Globus pallidus (tissue), 1 donor: ENCODE results near the gene TFAP2E.
A peak's percentile ranks its signal among the peaks of the same experiment; 100 is the strongest.

Source experiments
- DNase-seq: peaks from one replicate; pipeline ENCODE4 v3.0.0-alpha.2; 2015; ENCODE audit warnings: low spot score

TFAP2E gene

DNA sequence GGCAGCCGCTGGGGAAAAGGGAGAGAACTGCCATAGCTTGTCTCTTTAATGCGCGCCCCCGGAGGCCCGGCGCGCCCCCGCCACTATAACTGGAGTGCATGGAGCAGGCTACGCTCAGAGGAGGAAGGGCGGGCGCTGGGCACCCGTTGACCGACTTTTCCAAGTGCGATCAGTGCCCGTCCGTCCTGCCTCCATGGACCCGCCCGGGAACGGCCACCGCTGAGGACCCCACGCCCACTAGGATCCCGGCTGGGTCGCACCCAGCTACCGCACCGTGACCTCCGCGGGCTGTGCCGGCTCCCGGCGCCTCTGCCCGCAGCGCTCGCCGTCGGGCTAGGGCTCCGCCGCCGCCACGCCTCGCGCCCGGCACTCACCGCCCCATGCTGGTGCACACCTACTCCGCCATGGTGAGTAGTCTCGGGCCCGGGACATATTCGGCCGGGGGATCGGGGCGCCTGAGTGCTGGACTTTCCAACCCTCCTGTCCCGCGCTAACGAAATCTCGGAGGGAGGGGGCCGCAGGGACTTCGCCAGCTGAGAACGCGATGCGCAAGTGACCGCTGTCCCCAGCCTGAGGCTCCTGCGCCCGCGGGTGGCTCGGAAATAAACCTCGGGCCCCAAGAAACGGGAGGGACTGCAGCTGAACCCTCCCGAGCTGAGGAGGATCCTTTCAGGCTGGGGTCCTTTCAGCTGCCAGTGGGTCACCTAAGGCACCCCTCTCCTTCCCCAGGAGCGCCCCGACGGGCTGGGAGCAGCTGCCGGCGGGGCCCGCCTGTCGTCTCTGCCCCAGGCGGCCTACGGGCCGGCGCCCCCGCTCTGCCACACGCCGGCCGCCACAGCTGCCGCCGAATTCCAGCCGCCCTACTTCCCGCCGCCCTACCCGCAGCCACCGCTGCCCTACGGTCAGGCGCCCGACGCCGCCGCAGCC is at the start of gene TFAP2E:
Gene TFAP2E, plus strand, starts transcription at position 117 of the 927 bp plus-strand sequence. Its CDS starts 264 bp downstream, at position 381.
- DNase-seq, result peak; percentile 29

DNA sequence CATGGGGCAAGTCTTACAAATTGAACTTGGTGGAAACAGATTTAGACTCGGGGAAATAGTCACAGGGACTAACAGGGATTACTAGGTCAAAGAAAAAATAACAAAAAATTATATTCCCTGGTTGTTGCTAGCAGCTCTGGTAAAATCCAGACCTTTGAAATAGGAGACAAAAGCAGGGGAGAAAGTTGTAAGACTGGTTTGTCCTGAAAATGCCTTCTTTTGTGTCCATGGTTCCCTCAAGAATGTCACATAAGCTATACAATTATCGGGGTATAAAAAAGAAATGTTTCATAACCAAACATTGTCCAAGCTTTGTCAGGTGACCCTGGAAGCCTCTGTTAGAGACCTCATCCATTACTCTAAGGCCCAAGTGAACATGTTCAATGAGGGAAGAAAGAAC is 49.0 kb upstream of the TFAP2E start:
- no peak for DNase-seq

DNA sequence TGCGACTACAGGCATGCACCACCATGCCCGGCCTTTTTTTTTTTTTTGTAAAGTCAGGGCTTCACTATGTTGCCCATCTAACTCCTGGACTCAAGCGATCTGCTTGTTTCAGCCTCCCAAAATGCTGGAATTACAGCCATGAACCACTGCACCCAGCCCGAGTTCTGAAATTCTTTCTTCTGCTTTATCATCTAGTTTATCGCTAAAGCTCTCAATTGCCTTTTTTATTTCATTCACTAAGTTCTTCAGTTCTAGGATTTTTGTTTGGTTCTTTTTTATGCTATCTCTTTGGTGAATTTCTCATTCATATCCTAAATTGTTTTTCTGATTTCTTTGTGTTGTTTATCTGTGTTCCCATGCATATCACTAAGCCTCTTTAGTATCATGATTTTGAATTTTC is 42.9 kb upstream of the TFAP2E start:
- DNase-seq, result no peak

DNA sequence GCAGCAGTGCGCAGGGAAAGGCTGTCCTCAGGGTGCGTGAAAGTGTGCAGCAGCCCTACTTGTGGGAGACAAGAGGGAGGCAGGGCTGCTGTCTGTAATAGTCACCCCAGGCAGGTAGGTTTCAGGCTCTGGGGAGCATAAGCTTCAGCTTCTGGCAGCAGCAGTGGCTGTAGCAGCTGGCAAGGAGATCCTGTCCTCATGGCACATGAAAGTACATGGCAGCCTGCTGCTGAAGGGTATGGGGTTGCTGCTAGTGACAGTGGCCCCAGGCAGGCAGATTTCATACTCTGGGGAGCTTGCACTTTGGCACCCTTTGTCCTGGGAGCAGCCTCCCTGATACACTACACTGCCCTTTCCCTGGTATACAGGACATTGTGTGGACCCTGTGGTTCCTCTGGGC is 42.2 kb upstream of the TFAP2E start:
- no peak for DNase-seq

DNA sequence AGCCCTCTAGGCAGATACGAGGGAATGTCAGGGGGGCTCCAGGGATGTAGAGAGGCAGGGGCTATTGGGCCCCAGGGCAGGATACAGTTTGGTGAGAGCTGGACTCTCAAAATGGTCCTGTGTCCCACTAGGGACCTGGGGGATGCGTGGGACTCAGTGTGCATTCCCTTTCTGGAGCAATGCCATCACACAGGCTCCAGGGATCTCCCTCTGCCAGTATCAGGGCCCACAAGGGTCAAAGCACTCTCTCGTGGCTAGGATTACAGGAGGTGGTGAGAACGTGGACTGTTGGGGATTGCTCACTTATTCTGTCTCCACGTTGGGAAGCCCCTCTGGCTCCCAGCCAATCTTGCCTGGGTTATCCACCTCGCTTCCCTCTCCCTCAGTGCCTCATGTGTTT is 41.7 kb upstream of the TFAP2E start:
- no peak for DNase-seq

DNA sequence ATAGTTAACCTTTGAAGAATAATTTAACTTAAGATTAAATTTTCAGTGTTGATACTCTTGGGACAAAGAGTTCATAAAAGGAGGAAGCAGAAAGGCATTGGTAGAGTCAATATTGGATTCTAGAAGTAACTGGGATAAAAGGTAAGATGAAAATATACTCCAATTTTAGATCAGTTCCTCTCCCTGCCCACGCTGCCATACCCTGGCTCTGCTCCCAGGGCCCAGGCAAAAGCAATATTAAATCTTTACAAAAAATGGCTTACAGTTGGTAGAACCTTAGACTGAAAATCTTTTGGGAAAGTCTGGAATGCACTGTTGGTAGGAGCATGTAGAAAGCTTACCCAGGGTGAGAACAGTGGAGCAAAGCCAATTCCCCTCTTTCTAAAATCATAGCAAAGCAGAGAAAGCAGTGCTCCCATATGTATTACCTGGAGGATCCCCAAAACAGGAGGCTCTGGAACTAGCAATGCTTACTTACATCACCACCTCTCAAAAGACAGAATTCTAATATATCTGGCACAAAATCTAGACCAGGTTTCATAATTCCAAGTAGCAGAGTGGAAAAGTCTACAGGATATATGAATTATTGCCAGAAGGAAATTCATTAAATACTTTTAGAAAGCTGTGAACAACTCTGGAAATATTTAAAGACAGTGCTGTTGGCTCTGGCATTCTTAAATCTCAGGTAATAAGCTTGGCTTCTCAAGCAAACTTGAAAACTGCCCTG is 40.5 kb upstream of the TFAP2E start:
- DNase-seq, result no peak

DNA sequence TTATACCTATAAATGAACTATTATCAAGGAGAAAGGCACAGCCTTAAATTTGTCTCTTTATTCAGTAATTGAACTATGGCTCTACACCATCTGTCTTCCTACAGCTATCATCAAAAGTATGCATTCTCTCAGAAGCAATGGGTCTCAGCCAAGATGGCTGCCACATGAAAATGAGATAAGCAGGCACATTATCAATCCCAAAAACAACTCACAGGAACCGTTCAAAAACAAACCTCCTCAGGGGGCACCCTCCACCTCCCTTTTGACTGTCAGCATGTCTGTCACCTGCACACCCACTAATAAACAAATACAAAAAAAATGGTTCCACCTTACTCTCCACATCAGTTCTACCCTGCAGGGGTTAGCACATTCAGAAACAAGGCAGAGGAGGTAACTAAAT is 39.5 kb upstream of the TFAP2E start:
- no peak for DNase-seq

DNA sequence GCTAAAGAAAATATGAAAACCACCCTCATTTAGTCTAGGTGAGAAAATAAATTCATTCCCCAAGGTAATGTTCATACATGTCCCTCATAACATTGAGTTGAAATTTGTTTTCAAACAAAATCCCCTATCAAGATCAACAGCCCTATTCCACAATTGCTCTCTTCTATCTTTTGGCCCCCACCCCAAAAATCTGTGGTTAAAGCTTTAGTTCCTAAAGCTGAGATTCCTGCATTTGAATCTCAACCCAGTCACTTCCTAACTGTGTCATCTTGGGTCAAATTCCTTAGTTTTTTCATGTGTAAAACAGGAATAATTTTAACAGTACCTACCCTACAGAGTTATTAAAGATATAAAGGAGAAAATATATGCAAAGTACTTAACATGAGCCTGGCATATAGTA is 37.9 kb upstream of the TFAP2E start:
- DNase-seq, result no peak

DNA sequence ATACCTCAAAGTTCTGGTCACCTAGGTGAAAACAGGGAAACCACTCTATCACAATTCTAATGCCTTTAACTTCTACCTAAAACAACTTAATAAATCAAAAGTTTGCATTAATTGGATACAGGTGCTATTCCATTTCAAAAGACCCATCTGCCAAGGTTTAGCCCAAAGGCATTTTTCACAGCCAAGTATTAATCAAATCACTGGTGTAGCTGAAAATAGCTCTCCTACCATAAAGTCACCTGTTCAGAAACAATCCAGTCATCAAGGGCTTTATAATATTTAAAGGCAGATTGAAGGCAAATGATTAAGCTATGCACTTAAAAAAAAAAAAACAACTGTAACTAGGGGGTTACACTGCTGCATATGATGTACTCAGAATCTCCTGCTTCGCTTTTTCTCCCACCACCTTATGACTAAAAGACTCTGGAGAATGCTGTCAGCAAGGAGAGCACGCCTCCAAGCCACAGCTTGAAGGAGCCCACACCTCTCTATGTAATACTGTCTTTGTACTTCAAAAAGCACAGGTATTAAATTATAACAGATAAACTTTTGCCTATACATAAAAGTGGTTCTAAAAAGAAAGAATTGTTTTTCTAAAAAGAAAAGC is 36.5 kb upstream of the TFAP2E start:
- no peak for DNase-seq

DNA sequence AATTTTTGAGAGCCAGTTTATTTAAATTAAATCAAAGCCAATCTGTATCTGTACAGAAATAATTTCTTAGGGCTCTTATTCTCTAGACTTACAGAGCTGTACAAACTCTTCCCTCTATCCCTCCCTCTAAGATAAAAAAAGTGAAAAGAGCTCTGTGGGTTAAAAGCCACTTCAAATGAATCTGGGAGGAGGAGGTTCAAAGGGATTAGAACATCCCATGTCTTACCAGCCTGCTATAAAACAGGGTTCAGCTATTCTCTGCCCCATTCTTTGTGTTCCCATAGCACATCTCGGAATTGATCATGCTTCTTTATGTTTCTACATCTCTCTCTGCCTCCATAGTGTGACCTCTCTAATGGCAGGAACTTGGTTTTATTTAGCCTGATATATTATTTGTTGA is 35.3 kb upstream of the TFAP2E start:
- DNase-seq, result no peak

DNA sequence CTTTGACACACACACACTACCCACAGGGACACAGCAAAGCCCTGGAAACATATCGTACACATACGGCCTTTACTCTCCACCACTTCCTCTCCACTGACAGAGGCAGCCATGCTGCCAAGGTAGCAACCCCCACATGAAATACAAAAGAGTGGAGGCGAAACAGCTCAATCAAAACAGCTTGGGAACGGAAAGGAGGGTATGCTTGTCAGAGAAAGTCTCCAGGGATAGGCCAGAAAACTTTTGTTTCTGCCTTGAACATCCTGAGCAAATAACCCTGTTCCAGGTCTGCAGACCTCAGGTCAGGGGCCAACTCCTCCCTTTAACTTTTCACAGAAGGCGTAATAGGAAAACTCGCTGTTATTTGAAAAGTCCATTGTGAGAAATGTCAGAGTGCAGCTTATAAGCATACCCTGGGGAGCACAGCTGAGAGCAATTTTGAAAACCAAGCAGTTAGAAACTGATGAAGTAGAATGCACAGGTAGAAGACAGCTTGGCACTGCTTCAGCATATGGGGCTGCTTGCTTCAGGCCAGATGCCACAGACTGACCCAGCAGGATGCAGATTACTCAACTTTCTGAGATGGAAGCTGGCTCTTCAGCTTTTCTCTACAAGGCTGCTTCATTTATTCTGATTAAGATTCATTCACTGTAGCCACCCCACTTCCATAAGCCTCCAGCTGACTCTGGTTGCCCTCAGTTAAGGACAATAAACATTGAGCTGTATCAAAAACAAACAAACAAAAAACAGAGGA is 33.9 kb upstream of the TFAP2E start:
- no peak for DNase-seq

DNA sequence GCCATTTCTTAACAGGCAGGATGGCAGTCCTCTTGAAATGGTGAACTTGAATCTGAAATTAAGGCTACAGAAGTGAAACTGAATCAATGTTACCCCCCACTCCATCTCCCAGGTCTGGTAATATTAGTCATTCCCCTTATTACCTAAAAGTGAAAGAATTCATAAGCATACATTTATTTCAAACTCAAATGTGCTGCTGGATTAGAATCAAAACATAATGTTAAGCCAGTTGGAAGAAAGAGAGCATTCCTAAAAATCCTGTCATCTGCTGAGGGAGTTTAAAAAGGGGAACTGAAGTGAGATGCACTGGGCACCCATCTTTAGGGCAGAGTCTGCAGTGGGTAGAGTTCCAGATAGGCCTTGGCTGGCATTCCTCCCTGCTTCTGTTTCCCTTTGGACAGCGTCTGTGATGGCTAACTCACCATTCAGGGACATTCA is 33.3 kb upstream of the TFAP2E start:
- no peak for DNase-seq

DNA sequence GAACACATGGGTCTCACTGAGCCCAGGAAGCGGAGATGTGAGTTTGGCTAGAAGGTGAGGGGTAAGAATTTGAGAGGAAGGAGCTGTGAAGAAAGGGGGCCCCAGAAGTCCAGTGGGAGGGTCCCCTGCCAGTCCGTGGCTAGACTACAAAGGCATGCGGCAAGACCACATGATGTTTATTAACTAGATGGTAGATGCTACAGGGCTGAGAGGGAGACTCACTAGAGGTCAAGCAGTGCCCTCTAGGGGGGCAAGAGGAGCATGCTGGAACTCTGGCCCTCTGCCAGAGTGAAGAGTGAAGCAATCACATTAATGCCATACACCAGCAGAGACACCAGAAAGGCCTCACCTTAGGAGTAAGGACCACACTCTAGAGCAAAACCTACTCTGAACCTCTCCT is 28.1 kb upstream of the TFAP2E start:
- DNase-seq, result peak; percentile 79

DNA sequence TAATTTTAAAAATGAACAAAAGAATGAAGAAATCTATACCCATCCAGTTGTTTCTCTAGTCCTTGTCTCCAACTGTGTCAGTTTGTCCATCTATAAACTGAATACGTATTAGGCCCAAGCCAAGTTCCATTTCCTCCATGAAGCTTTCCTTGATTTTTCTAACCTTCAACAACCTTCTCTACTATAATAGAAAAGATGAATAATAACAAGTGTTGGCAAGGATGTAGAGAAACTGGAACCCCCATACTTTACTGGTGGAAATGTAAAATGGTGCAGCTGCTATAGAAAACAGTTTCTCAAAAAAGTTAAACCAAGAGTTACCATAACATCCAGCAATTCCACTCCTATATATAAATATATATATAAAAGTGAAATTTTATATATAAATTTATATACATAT is 26.5 kb upstream of the TFAP2E start:
- no peak for DNase-seq

DNA sequence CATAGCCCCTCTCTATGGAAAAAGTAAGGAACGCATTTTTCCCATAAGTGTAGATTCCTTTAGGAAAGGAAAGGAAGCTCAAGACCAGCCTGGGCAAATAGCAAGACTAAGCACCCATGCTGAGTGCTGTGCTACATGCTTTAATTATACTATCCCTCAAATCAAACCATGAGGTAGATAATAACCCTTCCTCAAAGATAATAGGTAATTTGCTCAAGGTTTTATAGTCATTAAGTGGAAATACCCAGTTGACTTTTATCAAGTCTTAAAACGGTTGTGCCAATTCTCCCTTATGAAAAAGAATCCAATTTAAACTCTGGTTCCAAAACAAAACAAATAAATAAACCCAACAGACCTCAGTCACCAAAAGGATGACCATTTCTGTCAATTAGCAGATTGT is 19.3 kb upstream of the TFAP2E start:
- DNase-seq, result no peak

DNA sequence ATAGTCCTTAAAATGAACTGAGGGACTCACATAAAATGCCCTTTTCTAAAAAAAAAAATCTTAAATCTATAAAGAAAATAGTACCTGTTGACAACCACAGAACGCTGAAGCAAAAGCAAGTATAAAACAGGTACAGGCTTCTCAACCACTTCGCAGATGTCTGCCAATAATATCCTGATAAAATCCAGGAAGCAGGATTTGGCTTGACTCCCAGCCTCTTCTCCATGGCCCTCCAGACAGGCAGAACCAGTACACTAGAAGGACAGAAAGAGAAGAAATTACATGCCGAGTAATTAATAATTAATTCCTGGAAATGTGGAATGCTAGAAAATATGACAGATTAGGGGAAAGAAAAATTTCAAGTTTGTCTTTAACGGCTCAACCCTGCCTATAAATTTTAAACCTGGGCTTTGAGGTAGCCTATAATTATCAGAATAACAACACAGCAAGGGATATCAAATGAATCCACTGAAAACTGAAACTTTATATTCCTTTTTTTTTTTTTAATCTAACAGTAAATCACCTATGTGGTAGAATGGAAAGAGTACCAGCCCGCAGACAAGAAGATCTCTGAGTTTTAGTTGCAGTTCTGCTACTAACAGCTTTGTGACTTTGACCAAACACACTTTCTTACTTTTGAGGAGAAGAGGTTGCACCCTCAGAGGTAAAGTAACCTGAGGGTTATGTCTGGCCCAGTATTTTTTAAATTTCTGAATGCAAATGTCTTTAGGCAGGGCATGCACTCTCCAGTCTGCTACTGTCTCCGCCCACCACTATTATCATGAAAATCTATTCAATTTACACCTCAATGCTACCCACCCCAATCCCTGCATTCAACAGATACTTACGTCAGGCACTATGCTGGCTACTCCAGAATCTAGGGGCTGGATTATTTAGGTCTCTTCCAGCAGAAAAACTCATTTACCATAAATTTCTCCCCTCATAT is 18.6 kb upstream of the TFAP2E start:
- no peak for DNase-seq

DNA sequence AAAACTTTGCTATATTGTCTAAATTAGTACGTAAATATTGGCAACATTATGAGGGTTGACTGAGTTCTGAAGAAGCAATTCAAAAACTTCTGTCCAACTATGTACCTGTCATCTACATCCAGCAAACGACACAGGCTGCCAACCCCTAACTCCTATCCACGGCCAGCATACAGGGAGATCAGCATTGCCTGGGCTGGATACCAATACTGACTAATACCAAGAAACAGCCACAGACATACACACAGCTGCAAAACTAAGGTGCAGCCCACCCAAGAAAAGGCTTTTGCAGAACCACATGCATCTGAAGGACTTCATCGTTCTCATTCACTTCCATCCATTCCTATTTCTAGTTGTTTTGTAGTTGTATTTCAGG is 17.9 kb upstream of the TFAP2E start:
- no peak for DNase-seq

DNA sequence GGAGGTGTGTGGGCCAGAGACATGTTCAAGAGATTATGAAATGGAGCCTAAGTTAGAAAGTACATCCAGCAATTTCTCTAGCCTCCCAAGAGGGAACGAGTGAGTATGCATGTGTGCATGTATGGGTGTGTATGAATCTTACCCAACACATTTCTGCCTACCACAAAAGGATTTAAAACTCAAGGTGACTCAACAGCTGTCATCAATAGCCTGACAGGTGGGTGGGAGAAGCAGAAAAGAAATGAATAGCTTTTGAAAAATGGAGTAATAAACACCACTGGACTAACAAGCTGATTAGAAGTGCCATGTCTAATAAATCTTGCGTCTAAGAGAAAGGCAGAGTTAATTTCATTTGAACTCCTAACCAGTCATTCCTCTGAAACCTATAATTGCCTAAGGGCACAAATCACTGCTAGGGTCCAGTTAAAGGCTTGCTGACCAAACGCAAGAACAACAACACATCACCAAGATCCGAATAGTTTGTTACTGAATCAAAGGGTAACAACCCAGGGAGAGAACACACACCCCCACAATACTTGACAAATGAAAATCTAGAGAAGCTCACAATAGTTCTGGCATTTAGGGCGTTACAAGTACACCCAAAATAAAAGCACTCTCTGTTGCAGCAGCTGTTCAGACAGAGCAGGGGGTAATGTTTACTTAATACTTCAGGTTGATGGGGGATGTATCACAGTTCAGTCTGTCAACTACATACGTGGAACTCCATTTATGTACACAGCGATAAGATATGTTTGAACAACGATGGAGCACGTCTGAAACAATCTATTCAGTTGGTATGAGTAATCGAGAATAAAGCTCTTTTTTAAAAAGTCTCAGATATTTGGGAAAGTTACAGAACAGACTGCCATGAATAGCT is 17.3 kb upstream of the TFAP2E start:
- no peak for DNase-seq

DNA sequence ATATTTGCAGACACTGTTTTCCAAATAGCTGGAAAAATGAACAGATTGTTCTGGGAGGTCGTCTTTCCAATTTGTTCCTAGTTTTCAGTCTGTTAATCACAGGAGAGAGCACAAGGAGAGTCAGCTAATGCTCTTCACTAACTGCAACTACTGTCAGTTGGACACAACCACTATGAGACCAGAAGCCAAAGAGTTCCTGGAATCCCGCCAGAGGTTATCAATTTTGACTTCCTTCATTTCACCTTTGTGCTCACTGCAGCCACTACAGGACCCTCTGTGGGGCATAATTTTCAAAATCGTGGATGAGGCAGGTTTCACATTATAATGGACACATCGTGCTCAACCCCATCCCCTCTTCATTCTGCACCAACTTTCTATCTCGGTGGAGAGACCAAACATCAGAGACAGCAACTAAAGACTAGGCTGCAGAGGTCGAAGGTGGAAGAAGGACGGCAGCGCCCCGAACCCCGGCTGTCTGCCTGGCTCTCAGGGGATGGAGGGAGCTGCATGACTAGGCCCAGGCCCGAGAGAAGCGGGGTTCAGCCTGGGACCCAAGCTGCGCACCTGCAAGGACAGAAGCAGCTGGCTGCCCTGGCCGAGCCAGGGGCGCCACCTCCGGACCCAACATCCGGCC is 16.5 kb upstream of the TFAP2E start:
- DNase-seq, result no peak
